K562 (cell line): ENCODE measurements around the gene HYOU1.

Experiments
- ELK1 ChIP-seq: sonication (generic); formaldehyde crosslinking; IDR thresholded peaks from 2 replicates; pipeline ENCODE4 v1.8.1; 2022; ENCODE audit warnings: missing genetic modification reagents
- ETS1 ChIP-seq: conservative IDR thresholded peaks from 2 replicates; pipeline ENCODE4 v1.6.1; 2011; ENCODE audit warnings: low read depth, mild to moderate bottlenecking, low read length; ENCODE audit not compliant: control insufficient read depth
- GABPB1 ChIP-seq: sonication (generic); formaldehyde crosslinking; IDR thresholded peaks from 2 replicates; pipeline ENCODE4 v1.8.0; 2022; ENCODE audit warnings: mild to moderate bottlenecking, missing genetic modification reagents
- KLF1 ChIP-seq: fragments of 450-650 bp; IDR thresholded peaks from 2 replicates; pipeline ENCODE4 v1.6.1; 2016; ENCODE audit warnings: missing genetic modification characterization, missing compliant biosample characterization
- PHF21A ChIP-seq: fragments of 450-650 bp; IDR thresholded peaks from 2 replicates; pipeline ENCODE4 v1.6.1; 2017; ENCODE audit warnings: low read depth, borderline replicate concordance
- POLR2A ChIP-seq: fragments of 450-650 bp; conservative IDR thresholded peaks from 2 replicates; pipeline ENCODE4 v1.6.1; 2016
- RFX5 ChIP-seq: IDR thresholded peaks from 2 replicates; pipeline ENCODE4 v1.6.1; 2011; ENCODE audit warnings: low read depth, mild to moderate bottlenecking, improper control_type of control experiment, low read length
- XRCC3 ChIP-seq: fragments of 450-650 bp; IDR thresholded peaks from 2 replicates; pipeline ENCODE4 v1.6.1; 2017; ENCODE audit warnings: mild to moderate bottlenecking, moderate library complexity

GRCh38 chr11:118996926-118997626, 59.9 kb downstream of the HYOU1 start:
- TF ChIP-seq ETS1 (no peak), RFX5 (no peak), GABPB1 (no peak), PHF21A (no peak), XRCC3 (no peak), KLF1 (tag) (no peak), POLR2A (no peak), ELK1 (CRISPR knock-in tag) (no peak)
